CD4-positive, alpha-beta T cell treated with Interleukin-6 for 4 hours (primary cell): ENCODE measurements around the gene SFXN4.
"Not testable (repeated sequence)": the region's sequence is repeated elsewhere in the genome, so short reads cannot be mapped to it uniquely, and the experiment has no call there.

Experiments
- DNase-seq: peaks from one replicate; pipeline ENCODE4 v3.0.0-alpha.2; 2020; ENCODE audit warnings: mixed read lengths

The SFXN4 gene

DNA sequence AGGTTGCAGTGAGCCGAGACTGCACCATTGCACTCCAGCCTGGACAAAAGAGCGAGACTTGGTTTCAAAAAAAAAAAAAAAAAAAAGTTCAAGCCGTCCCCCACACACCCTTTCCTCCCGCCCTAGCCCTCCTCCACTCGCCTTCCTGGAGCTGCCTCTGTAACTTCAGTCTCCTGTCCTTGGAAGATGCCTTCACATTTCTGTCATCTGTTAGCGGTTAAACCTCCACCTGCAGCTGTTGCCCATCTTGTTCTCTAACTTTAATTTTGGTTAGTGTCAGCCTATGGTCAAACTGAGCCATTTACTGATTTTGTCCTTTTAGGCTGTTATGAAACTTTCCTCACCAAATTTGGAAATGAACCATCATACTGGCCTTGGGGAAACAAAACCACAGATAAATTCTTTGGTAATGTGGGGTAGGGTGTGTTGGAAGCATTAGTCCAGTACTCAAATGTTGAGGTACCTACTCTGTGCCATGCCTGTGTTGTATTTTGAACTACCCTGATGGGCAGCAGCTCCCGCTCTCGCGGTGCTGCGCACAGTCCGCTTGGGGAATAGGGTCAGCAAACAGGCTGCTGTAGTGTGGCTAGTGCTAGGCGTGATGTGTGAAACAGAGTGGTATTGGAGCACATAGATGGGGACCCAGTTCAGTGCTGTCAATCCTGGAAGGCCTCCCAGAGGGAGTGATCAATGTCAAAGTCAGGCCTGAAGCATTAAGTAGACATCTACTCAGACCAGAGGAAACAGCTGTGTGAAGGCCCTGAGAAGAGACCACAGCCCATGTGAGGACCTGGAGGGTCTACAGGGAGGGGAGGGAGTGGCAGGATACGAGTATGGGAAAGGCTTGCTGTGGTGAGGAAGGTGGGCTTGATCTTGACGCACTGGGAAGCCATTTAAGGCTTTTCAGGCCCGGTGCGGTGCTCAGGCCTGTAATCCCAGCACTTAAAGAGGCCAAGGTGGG, 26.9 kb downstream of the SFXN4 start:
- DNase-seq = no peak

DNA sequence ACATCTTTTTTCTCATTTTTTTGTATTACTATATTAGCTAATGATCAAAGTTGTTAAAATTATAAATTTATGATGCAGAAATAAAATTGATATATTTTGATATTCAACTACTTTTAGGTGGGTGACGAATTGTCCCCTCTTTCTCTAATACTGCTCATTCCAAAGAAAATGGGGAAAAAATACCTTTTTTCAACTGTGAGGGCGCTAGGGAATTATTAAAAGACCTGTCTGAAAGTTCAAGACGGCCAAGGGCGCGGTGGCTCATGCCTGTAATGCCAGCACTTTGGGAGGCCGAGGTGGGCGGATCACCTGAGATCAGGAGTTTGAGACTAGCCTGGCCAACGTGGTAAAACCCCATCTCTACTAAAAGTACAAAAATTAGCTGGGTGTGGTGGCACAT, 27.6 kb downstream of the SFXN4 start:
- DNase-seq = not testable (repeated sequence)

GRCh38 chr10:119136084-119136483, 29.4 kb downstream of the SFXN4 start:
- DNase-seq = no peak

DNA sequence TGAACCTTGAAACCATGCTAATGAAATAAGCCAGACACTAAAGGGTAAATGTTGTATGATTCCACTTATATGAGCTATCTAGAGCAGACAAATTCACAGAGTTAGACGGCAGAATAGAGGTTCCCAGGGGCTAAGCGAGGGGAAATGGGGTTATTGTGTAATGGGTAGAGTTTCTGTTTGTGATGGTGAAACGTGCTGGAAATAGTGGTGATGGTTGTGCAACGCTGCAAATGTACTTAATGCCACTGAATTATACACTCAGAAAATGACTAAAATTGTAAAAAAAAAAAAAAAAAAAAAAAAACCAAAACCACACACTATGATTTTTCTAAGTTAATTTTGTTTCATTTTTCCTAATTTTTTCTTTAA, 30.0 kb downstream of the SFXN4 start:
- no peak for DNase-seq

DNA sequence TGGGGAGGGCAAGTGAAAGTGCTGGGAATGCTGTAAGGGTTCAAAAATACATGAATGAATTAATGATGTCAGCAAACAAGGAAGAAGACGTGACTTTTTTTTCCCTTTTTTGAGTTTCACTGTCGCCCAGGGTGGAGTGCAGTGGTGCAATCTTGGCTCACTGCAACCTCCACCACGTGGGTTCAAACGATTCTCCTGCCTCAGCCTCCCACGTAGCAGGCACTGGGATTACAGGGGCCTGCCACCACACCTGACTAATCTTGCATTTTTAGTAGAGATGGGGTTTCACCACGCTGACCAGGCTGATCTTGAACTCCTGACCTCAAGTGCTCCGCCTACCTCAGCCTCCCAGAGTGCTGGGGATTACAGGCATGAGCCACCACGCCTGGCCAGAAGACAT, 31.6 kb downstream of the SFXN4 start:
- no peak for DNase-seq

- DNase-seq = no peak
Observed at GRCh38 chr10:119132521-119133345, 32.8 kb downstream of the SFXN4 start.

DNA sequence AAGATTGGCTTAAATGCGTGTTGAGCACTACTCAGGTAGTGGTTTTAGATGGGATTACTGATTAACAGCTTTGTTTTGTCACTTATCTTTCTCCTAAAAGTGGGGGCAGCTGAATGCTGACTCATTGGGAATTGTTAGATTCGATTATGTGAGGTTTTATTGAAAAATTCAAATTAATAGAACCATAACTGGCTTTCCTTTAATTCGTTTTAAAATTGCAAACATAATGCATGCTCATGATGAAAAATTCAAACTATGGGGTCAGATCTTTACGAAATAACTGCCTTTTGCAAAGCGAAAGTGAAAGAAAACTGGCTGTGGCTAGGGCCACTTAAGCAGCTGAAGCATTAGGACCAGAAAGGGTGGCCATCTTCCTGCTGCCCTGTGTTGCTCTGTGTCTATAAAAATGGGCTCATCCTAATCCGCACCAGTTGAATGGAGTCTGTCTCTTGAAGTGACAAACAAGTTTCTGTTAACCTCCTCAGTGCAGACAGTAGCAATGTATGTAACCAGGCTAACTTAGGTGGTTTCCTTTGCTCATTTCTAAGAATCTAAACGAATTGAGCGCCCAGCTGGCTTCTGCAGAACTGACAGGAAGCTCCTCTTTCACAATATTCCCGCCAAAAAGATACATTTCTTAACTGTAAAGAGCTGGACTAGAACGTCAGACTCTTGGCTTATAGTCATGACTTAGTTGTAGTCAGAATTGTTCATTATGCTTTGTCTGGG, 33.8 kb downstream of the SFXN4 start:
- DNase-seq = peak; percentile 40

DNA sequence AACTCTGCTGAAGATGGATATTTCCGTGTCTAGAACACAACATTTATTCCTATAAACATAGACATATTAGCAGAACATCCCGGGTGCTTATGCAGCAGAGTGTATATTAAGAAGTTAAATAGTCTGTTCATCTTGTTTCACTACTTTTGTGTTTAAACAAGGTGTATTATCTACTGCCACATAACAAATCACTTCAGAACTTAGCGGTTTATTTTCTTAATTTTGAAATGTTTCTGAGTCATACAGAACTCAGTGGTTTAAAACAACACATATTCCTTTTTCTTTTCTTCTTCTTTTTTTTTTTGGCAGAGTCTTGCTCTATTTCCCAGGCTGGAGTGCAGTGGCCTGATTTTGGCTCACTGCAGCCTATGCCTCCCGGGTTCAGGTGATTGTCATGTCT, 35.8 kb downstream of the SFXN4 start:
- DNase-seq = no peak

GRCh38 chr10:119125942-119126341, 39.6 kb downstream of the SFXN4 start:
- no peak for DNase-seq

DNA sequence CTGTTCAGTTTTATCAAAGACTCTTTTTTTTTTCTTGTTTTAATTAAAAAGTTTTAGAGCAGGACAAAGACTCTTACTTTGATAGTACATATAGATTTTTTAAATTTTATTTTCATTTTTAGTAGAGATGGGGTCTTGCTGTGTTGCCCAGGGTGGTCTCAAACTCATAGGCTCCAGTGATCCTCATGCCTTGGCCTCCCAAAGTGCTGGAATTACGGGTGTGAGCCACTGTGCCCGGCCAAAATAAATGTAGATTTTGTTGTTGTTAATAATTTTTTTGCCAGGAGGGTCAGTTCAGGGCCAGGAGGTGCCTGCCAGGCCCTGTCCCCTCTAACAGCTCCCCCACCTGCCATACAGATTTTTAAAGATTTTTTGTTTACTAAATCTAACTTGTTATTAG, 44.6 kb downstream of the SFXN4 start:
- no peak for DNase-seq

- DNase-seq = no peak
Observed at GRCh38 chr10:119120413-119120867, 45.1 kb downstream of the SFXN4 start.

DNA sequence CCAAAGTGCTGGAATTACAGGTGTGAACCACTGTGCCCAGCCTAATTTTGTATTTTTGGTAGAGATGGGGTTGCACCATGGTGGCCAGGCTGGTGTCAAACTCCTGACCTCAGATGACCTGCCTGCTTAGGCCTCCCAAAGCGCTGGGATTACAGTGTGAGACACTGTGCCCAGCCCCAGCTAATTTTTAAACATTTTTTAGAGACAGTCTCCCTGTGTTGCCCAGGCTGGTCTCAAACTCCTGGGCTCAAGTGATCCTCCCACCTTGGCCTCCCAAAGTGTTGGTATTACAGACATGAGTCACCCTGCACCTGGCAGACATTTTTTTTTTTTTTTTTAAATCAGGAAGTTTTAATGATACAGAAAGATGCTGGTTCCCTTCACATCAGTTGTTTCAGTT, 46.1 kb downstream of the SFXN4 start:
- DNase-seq = no peak

DNA sequence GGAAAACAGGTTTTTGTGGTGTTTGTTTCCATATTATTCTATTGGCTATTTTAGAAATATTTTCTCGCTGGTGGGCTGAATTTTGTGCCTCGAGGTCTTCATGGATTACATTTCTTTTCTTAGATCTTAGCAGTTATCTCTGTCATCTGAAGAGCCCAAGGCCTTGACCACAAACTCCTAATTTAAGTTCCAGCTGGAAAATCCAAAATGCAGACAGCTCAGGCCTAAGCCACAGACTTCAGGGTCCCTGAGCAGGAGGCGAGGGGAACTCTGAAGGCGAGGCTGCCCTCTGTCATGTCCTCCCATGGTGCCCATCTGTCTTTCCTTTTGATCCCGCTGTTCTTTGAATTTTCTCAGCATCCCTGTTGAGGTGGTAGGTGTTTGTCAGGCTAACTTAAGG, 47.3 kb downstream of the SFXN4 start:
- DNase-seq = no peak

DNA sequence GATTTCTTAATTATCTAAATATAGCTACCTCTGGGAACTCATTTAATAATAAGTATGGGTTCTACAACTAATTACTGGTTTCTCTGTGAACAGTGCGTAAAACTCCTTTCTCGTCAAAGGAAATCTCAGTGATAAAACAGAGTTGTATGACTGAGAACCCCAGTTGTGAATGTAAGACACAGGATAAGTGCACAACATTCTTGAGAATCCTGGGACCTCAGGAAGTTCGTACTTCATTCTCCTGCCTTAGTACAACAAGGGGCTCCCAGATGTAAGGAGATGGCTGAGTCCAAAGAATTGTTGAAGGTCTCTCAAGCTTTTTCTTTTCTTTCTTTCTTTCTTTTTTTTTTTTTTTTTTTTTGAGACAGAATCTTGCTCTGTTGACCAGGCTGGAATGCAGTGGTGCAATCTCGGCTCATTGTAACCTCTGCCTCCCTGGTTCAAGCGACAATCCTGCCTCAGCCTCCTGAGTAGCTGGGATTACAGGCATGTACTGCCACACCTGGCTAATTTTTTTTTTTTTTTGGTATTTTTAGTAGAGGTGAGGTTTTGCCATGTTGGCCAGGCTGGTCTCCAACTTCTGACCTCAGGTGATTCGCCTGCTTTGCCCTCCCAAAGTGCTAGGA, 49.1 kb downstream of the SFXN4 start:
- DNase-seq = no peak

- DNase-seq = no peak
Observed at GRCh38 chr10:119115926-119116325, 49.6 kb downstream of the SFXN4 start.

GRCh38 chr10:119113751-119114732, 51.5 kb downstream of the SFXN4 start:
- no peak for DNase-seq

GRCh38 chr10:119112056-119112455, 53.5 kb downstream of the SFXN4 start:
- no peak for DNase-seq

DNA sequence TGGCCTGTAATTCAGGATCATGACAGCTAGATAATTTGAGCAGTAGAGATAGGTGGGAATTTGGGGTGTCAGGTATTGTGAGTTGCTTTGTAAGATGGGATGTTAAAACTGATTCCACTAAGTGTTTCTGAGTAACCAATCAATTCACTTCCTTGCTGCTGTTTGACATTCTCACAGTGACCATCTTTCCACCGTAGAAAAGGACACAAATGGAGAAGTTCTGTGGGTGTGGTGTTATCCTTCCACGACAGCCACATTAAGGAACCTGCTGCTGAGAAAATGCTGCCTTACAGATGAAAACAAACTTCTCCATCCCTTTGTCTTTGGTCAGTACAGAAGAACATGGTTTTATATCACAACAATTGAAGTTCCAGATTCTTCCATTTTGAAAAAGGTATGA, 57.7 kb downstream of the SFXN4 start:
- DNase-seq = not testable (repeated sequence)

- not testable (repeated sequence) for DNase-seq
Observed at GRCh38 chr10:119107106-119107505, 58.4 kb downstream of the SFXN4 start.

DNA sequence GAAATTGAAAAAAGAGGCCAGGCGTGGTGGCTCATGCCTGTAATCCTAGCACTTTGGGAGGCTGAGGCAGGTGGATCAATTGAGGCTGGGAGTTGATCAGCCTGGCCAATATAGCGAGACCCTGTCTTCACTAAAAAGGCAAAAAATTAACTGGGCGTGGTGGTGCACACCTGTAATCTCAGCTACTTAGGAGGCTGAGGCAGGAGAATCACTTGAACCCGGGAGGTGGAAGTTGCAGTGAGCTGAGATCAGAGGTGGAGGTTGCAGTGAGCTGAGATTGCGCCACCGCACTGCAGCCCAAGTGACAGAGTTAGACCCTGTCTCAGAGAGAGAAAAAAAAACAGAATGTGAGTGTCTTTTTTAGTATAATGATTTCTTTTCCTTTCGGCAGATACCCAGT, 59.6 kb downstream of the SFXN4 start:
- not testable (repeated sequence) for DNase-seq

- no peak for DNase-seq
Observed at GRCh38 chr10:119105155-119105554, 60.4 kb downstream of the SFXN4 start.
